ENCODE measurements around the gene XRCC6. TPM values are rescaled to one million over a fixed set of nuclear protein-coding genes. Genes with fewer than 3 reads are reported as not detected.

XRCC6 gene
- total RNA-seq, 1 experiment from 2014 or later, result 474 TPM

Other genes starting within 250 kb of the XRCC6 start
- 9.8 to 12.0 TPM (median 10.2 TPM) in 3 replicates for gene TEF, start 239.4 kb upstream of the XRCC6 start, total RNA-seq (2021)
- 46.6 to 52.2 TPM (median 49.4 TPM) in 3 replicates for gene TOB2, start 174.5 kb upstream of the XRCC6 start, total RNA-seq (2021)
- gene PHF5A, start 152.6 kb upstream of the XRCC6 start, total RNA-seq (2021), result 93.1 to 99.6 TPM (median 97.9 TPM) in 3 replicates
- gene ACO2, start 152.2 kb upstream of the XRCC6 start, total RNA-seq (2021), result 98.3 to 104 TPM (median 99.3 TPM) in 3 replicates
- 28.8 to 30.8 TPM (median 29.8 TPM) in 3 replicates for gene POLR3H, start 76.8 kb upstream of the XRCC6 start, total RNA-seq (2021)
- 1.1 to 1.9 TPM (median 1.7 TPM) in 3 replicates for gene CSDC2, start 60.3 kb upstream of the XRCC6 start, total RNA-seq (2021)
- 14.8 to 15.7 TPM (median 15.0 TPM) in 3 replicates for gene PMM1, start 31.5 kb upstream of the XRCC6 start, total RNA-seq (2021)
- 30.3 to 32.2 TPM (median 30.4 TPM) in 3 replicates for gene DESI1, start 252 bp upstream of the XRCC6 start, total RNA-seq (2021)
- gene SNU13, start 67.6 kb downstream of the XRCC6 start, total RNA-seq (2021), result 188 to 207 TPM (median 188 TPM) in 3 replicates
- 0.16 to 1.1 TPM (median 0.35 TPM) in 3 replicates for gene MEI1, start 78.2 kb downstream of the XRCC6 start, total RNA-seq (2021)
- gene CCDC134, start 179.4 kb downstream of the XRCC6 start, total RNA-seq (2021), result 19.0 to 21.3 TPM (median 19.2 TPM) in 3 replicates
- gene SREBF2, start 211.8 kb downstream of the XRCC6 start, total RNA-seq (2021), result 151 to 173 TPM (median 171 TPM) in 3 replicates